ENCODE data around the gene MRPL50.

MRPL50 gene

DNA sequence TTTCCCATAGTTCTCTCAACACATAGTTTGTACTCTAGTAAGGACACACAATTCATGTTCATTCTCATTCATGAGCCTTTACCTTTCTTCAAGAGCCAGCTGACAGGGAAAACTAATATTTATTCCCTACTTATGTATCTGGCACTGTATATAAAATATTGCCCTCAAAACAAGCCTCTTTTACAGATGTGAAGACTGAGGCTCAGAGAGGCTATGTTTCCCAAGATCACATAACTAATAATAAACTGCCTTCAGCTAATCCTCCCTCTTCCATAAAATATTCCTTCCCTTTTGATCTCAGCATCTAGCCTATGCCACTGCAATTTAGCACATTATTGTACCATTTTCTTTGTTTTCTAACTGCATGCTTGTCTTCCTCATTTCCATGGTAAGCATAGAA, 19.0 kb upstream of the MRPL50 start:
- H3K27me3 ChIP-seq = no peaks in the 10 kb centered on the region
- DNase-seq = no peak
- peaks cover 0 to 4% (median 0%) of the 10 kb centered on the region in 4 donors for H3K4me1 ChIP-seq
- intact Hi-C loops (cut with DNase I; ENCODE audit: low total_unique reads) = no loop called here
- no peak overlapping the region for H3K27ac ChIP-seq
- peaks cover 0 to 72% (median 43%) of the 10 kb centered on the region in 3 donors for H3K9me3 ChIP-seq
- peaks cover 35 to 56% (median 45%) of the 10 kb centered on the region in 3 donors for H3K36me3 ChIP-seq
- H3K4me3 ChIP-seq = no peak overlapping the region
- TF ChIP-seq, protein P1, sequence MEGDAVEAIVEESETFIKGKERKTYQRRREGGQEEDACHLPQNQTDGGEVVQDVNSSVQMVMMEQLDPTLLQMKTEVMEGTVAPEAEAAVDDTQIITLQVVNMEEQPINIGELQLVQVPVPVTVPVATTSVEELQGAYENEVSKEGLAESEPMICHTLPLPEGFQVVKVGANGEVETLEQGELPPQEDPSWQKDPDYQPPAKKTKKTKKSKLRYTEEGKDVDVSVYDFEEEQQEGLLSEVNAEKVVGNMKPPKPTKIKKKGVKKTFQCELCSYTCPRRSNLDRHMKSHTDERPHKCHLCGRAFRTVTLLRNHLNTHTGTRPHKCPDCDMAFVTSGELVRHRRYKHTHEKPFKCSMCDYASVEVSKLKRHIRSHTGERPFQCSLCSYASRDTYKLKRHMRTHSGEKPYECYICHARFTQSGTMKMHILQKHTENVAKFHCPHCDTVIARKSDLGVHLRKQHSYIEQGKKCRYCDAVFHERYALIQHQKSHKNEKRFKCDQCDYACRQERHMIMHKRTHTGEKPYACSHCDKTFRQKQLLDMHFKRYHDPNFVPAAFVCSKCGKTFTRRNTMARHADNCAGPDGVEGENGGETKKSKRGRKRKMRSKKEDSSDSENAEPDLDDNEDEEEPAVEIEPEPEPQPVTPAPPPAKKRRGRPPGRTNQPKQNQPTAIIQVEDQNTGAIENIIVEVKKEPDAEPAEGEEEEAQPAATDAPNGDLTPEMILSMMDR (IDR thresholded peaks at IDR 0.05) = no peak

DNA sequence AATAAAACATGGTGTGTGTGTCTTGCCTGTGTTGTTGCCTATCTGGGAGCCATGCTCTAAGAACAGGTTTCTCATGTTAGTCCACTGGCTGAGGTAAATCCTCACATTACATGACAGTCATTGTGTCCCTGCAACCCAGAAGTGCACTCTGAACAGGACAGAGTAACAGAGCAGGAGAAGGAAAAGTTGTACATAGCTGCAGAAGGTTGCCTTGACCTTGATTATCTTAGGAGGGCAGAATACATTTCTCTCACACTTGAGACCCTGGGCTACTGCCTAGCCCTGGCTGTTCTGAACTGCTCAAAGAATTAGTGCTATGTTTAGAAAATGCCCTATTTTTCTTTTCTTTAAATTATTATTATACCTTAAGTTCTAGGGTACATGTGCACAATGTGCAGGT, 17.2 kb upstream of the MRPL50 start:
- no peak for DNase-seq
- intact Hi-C loops (cut with DNase I; ENCODE audit: low total_unique reads) = no loop called here
- TF ChIP-seq, protein P1 (IDR thresholded peaks at IDR 0.05) = no peak
- H3K27ac ChIP-seq = no peak overlapping the region
- peaks cover 9 to 82% (median 61%) of the 10 kb centered on the region in 3 donors for H3K9me3 ChIP-seq
- H3K4me1 ChIP-seq = no peaks in the 10 kb centered on the region
- peaks cover 30 to 56% (median 56%) of the 10 kb centered on the region in 3 donors for H3K36me3 ChIP-seq
- no peaks in the 10 kb centered on the region for H3K27me3 ChIP-seq
- no peak overlapping the region for H3K4me3 ChIP-seq

DNA sequence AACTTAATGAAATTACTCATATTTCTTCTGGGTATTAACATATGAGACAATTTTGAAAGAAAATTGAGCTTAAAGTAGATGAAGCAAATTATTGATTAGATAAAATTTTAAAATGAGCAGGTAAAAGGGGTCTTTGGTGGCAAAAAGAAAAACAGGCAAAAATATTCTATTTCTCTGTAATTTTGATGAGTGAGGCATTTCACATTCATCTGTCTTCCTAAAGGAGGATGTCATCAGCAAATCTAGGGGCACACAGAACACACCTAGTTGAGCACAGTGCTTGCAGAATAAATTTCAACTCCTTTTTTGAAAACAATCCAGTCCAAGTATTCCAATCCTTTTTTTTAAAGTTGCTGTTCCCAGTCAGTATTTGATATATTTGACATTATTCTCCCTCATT, 16.4 kb upstream of the MRPL50 start:
- TF ChIP-seq, protein P1 (IDR thresholded peaks at IDR 0.05) = no peak
- no peak overlapping the region for H3K27ac ChIP-seq
- no peaks in the 10 kb centered on the region for H3K4me1 ChIP-seq
- no peak overlapping the region for H3K4me3 ChIP-seq
- no peaks in the 10 kb centered on the region for H3K27me3 ChIP-seq
- DNase-seq = no peak
- peaks cover 31 to 60% (median 57%) of the 10 kb centered on the region in 3 donors for H3K36me3 ChIP-seq
- peaks cover 13 to 89% (median 69%) of the 10 kb centered on the region in 3 donors for H3K9me3 ChIP-seq
- intact Hi-C loops (cut with DNase I; ENCODE audit: low total_unique reads) = no loop called here

DNA sequence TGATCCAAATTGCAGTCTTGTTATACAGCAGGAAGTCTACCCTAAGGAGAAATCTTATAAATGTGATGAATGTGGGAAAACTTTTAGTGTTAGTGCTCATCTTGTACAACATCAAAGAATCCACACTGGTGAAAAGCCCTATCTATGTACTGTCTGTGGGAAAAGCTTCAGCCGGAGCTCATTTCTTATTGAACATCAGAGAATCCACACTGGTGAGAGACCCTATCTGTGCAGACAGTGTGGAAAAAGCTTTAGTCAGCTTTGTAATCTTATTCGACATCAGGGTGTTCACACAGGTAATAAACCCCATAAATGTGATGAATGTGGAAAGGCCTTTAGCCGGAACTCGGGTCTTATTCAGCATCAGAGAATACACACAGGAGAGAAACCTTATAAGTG, 10.7 kb upstream of the MRPL50 start:
- intact Hi-C loops (cut with DNase I; ENCODE audit: low total_unique reads) = no loop called here
- Histone ChIP-seq H3K4me3 (no peak overlapping the region), H3K4me1 (no peaks in the 10 kb centered on the region), H3K36me3 (peaks cover 63 to 89% (median 81%) of the 10 kb centered on the region in 3 donors), H3K9me3 (peaks cover 42 to 97% (median 77%) of the 10 kb centered on the region in 3 donors), H3K27me3 (no peaks in the 10 kb centered on the region), H3K27ac (no peak overlapping the region)
- no peak for DNase-seq
- TF ChIP-seq, protein P1 (IDR thresholded peaks at IDR 0.05) = no peak

- Histone ChIP-seq H3K27ac (no peak overlapping the region), H3K9me3 (peaks cover 42 to 97% (median 73%) of the 10 kb centered on the region in 3 donors)
Observed at GRCh38 chr9:101408374-101409078, 10.1 kb upstream of the MRPL50 start.

More at GRCh38 chr9:101408374-101409078, 10.1 kb upstream of the MRPL50 start:
- DNase-seq = no peak
- H3K36me3 ChIP-seq = peaks cover 64 to 90% (median 82%) of the 10 kb centered on the region in 3 donors
- no peak overlapping the region for H3K4me3 ChIP-seq
- intact Hi-C loops (cut with DNase I; ENCODE audit: low total_unique reads) = no loop called here
- H3K4me1 ChIP-seq = no peaks in the 10 kb centered on the region
- no peaks in the 10 kb centered on the region for H3K27me3 ChIP-seq
- TF ChIP-seq, protein P1 (IDR thresholded peaks at IDR 0.05) = no peak

Measured in tibial artery (tissue), 4 donors.